Gastrocnemius medialis (tissue), 4 donors: Measurements from ENCODE around the gene TRIO. TPM values are rescaled to one million over a fixed set of nuclear protein-coding genes. Genes with fewer than 3 reads are reported as not detected.

ENCODE experiments used
- ATAC-seq, 2 donors: fragments of 150-250 bp; one replicate each; pipeline ENCODE4 v1.9.1; 2016
- DNase-seq, 2 donors: peaks; one replicate each; pipeline ENCODE4 v3.0.0-alpha.2; 2019
- H3K27ac ChIP-seq, 4 donors: fragments of 200-600 bp; sonication (generic); 1 replicate in 1 of 4; 2 replicates in 3 of 4; pipeline ENCODE4 v1.5.1; 2016 to 2018; ENCODE audit warnings: mild to moderate bottlenecking in 2 of 4, moderate library complexity in 1 of 4
- H3K27me3 ChIP-seq, 3 donors: fragments of 200-600 bp; sonication (generic) in 2 of 3; 1 replicate in 1 of 3; 2 replicates in 2 of 3; pipeline versions ENCODE4 v1.5.1 to v1.6.0; 2016 to 2019; ENCODE audit warnings: mild to moderate bottlenecking in 1 of 3, moderate library complexity in 1 of 3
- H3K36me3 ChIP-seq, 2 donors: fragments of 200-600 bp; sonication (generic) in 1 of 2; one replicate each; pipeline ENCODE4 v1.5.1; 2017 to 2018
- H3K4me1 ChIP-seq, 2 donors: fragments of 200-600 bp; sonication (generic) in 1 of 2; one replicate each; pipeline ENCODE4 v1.5.1; 2016 to 2017; ENCODE audit warnings: mild to moderate bottlenecking in 2 of 2
- H3K4me3 ChIP-seq, 4 donors: fragments of 200-600 bp; sonication (generic) in 3 of 4; 1 replicate in 1 of 4; 2 replicates in 3 of 4; pipeline ENCODE4 v1.5.1; 2016 to 2019; ENCODE audit warnings: mild to moderate bottlenecking in 2 of 4
- H3K9me3 ChIP-seq, 3 donors: fragments of 200-600 bp; sonication (generic) in 2 of 3; 1 replicate in 1 of 3; 2 replicates in 2 of 3; pipeline ENCODE4 v1.5.1; 2016 to 2019
- CTCF ChIP-seq, 5 experiments: fragments of 450-650 bp in 3 of 5; fragments of 200-600 bp in 2 of 5; sonication (generic) in 2 of 5; IDR thresholded peaks in 4 of 5; conservative IDR thresholded peaks in 1 of 5; 1 replicate in 4 of 5; 2 replicates in 1 of 5; pipeline ENCODE4 v1.5.1; 2016 to 2019; ENCODE audit warnings: antibody characterized with exemption in 5 of 5, mild to moderate bottlenecking in 3 of 5, moderate library complexity in 3 of 5
- POLR2A ChIP-seq, 2 donors: fragments of 450-650 bp; IDR thresholded peaks; one replicate each; pipeline ENCODE4 v1.6.1; 2017; ENCODE audit warnings: antibody characterized with exemption in 2 of 2, mild to moderate bottlenecking in 2 of 2, moderate library complexity in 2 of 2
- in situ Hi-C, 4 donors: fragments of 200-750 bp; cut with MboI; loops; one replicate each; pipeline versions ENCODE4 v1.15.0 to v1.8.0; 2017; ENCODE audit warnings: low sequenced_read_pairs in 4 of 4
- intact Hi-C: fragments of 100-400 bp; cut with DNase I; formaldehyde crosslinking; loops from one replicate; pipeline ENCODE4 v1.15.1; 2023; ENCODE audit warnings: low total_unique reads
- total RNA-seq, 4 donors: library from RNA; depleted of rRNA; stranded (reverse); fragments of >200 nt; gene quantifications; one replicate each; pipeline versions ENCODE4 v1.1.0 to v1.2.3, GENCODE V29; 2016

TRIO gene
- total RNA-seq, 4 donors from 2014 or later: 31.5 to 57.5 (median 50.4) TPM

- TF ChIP-seq POLR2A (IDR thresholded peaks at IDR 0.05) (no peak), CTCF (IDR thresholded peaks at IDR 0.05 in 4 of 5, conservative IDR thresholded peaks at IDR 0.05 in 1 of 5) (no peak)
- H3K9me3 ChIP-seq: no peaks in the 10 kb centered on the region
- DNase-seq (no peak), ATAC-seq (no peak)
- in situ Hi-C loops: no loop called here
- intact Hi-C loops: no loop called here
- H3K36me3 ChIP-seq: no peaks in the 10 kb centered on the region
- H3K27me3 ChIP-seq: no peaks in the 10 kb centered on the region
- H3K27ac ChIP-seq: no peak overlapping the region
- peaks cover 0 to 8% of the 10 kb centered on the region in 2 donors for H3K4me1 ChIP-seq
- no peak overlapping the region for H3K4me3 ChIP-seq
Measured at GRCh38 chr5:14327624-14328023, 184.5 kb downstream of the TRIO start.

- DNase-seq (no peak), ATAC-seq (no peak)
- in situ Hi-C loops: no loop called here
- peaks cover 0 to 8% of the 10 kb centered on the region in 2 donors for H3K4me1 ChIP-seq
- H3K4me3 ChIP-seq: no peak overlapping the region
- H3K36me3 ChIP-seq: no peaks in the 10 kb centered on the region
- H3K27me3 ChIP-seq: no peaks in the 10 kb centered on the region
- intact Hi-C loops: no loop called here
- no peaks in the 10 kb centered on the region for H3K9me3 ChIP-seq
- TF ChIP-seq CTCF (IDR thresholded peaks at IDR 0.05 in 4 of 5, conservative IDR thresholded peaks at IDR 0.05 in 1 of 5) (no peak), POLR2A (IDR thresholded peaks at IDR 0.05) (no peak)
- H3K27ac ChIP-seq: no peak overlapping the region
Measured at GRCh38 chr5:14328144-14328543, 185.0 kb downstream of the TRIO start.

- intact Hi-C loops (no loop called here), in situ Hi-C loops (no loop called here)
- ATAC-seq (no peak), DNase-seq (no peak)
- Histone ChIP-seq H3K4me1 (peaks cover 13% of the 10 kb centered on the region in 2 donors), H3K4me3 (no peak overlapping the region), H3K27me3 (no peaks in the 10 kb centered on the region), H3K9me3 (no peaks in the 10 kb centered on the region), H3K27ac (no peak overlapping the region), H3K36me3 (no peaks in the 10 kb centered on the region)
- TF ChIP-seq CTCF (IDR thresholded peaks at IDR 0.05 in 4 of 5, conservative IDR thresholded peaks at IDR 0.05 in 1 of 5): no peak
- no peak for TF ChIP-seq POLR2A (IDR thresholded peaks at IDR 0.05)
Measured at GRCh38 chr5:14330291-14330690, 187.1 kb downstream of the TRIO start.

- TF ChIP-seq CTCF (IDR thresholded peaks at IDR 0.05 in 4 of 5, conservative IDR thresholded peaks at IDR 0.05 in 1 of 5): no peak
- no peak for TF ChIP-seq POLR2A (IDR thresholded peaks at IDR 0.05)
- no peaks in the 10 kb centered on the region for H3K36me3 ChIP-seq
- DNase-seq (no peak), ATAC-seq (no peak)
- in situ Hi-C loops: no loop called here
- H3K27ac ChIP-seq: no peak overlapping the region
- H3K27me3 ChIP-seq: no peaks in the 10 kb centered on the region
- peaks cover 9 to 13% of the 10 kb centered on the region in 2 donors for H3K4me1 ChIP-seq
- no peaks in the 10 kb centered on the region for H3K9me3 ChIP-seq
- no peak overlapping the region for H3K4me3 ChIP-seq
- intact Hi-C loops: no loop called here
Measured at GRCh38 chr5:14330729-14331385, 187.7 kb downstream of the TRIO start.

- no peak for DNase-seq
- H3K36me3 ChIP-seq: peaks cover 0 to under 1% of the 10 kb centered on the region in 2 donors
Measured at GRCh38 chr5:14331386-14331781, 188.2 kb downstream of the TRIO start.

More at GRCh38 chr5:14331386-14331781, 188.2 kb downstream of the TRIO start:
- Histone ChIP-seq H3K27ac (no peak overlapping the region), H3K9me3 (no peaks in the 10 kb centered on the region), H3K4me1 (peaks cover 9 to 13% of the 10 kb centered on the region in 2 donors), H3K27me3 (no peaks in the 10 kb centered on the region), H3K4me3 (no peak overlapping the region)
- intact Hi-C loops: no loop called here
- in situ Hi-C loops: no loop called here
- TF ChIP-seq POLR2A (IDR thresholded peaks at IDR 0.05): no peak
- ATAC-seq: no peak
